Measurements from ENCODE around the gene SYNE1.

GRCh38 chr6:152457949-152458624, 179.1 kb downstream of the SYNE1 start:
- TF ChIP-seq YY1 (IDR thresholded peaks at IDR 0.05; ENCODE audit: low read depth, low read length) (no peak), EP300 (IDR thresholded peaks at IDR 0.05; ENCODE audit: borderline replicate concordance in 1 of 2, low read depth in 2 of 2, low read length in 2 of 2) (no peak), JUND (IDR thresholded peaks at IDR 0.05; ENCODE audit: low read length) (no peak), TBP (IDR thresholded peaks at IDR 0.05; ENCODE audit: low read depth, low read length) (no peak), TCF12 (IDR thresholded peaks at IDR 0.05; ENCODE audit: low read depth, low read length) (no peak), RXRA (IDR thresholded peaks at IDR 0.05; ENCODE audit: insufficient read depth, low read depth, low read length) (no peak), CEBPB (IDR thresholded peaks at IDR 0.05; ENCODE audit: low read depth, low read length) (no peak), EZH2 (IDR thresholded peaks at IDR 0.05; ENCODE audit: low read depth, low read length, severe bottlenecking) (no peak), CBX5 (IDR thresholded peaks at IDR 0.05; ENCODE audit: low read depth, low read length) (no peak), MAX (IDR thresholded peaks at IDR 0.05) (no peak), GABPA (IDR thresholded peaks at IDR 0.05; ENCODE audit: borderline replicate concordance, insufficient read depth, low read length) (no peak), SP2 (IDR thresholded peaks at IDR 0.05; ENCODE audit: low read length) (no peak)
- TF ChIP-seq, protein P1, sequence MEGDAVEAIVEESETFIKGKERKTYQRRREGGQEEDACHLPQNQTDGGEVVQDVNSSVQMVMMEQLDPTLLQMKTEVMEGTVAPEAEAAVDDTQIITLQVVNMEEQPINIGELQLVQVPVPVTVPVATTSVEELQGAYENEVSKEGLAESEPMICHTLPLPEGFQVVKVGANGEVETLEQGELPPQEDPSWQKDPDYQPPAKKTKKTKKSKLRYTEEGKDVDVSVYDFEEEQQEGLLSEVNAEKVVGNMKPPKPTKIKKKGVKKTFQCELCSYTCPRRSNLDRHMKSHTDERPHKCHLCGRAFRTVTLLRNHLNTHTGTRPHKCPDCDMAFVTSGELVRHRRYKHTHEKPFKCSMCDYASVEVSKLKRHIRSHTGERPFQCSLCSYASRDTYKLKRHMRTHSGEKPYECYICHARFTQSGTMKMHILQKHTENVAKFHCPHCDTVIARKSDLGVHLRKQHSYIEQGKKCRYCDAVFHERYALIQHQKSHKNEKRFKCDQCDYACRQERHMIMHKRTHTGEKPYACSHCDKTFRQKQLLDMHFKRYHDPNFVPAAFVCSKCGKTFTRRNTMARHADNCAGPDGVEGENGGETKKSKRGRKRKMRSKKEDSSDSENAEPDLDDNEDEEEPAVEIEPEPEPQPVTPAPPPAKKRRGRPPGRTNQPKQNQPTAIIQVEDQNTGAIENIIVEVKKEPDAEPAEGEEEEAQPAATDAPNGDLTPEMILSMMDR (IDR thresholded peaks at IDR 0.05; ENCODE audit: control extremely low read depth in 1 of 3, insufficient read depth in 1 of 3, low read depth in 1 of 3, low read length in 3 of 3), result no peak
- TF ChIP-seq, protein P2, sequence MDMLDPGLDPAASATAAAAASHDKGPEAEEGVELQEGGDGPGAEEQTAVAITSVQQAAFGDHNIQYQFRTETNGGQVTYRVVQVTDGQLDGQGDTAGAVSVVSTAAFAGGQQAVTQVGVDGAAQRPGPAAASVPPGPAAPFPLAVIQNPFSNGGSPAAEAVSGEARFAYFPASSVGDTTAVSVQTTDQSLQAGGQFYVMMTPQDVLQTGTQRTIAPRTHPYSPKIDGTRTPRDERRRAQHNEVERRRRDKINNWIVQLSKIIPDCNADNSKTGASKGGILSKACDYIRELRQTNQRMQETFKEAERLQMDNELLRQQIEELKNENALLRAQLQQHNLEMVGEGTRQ (IDR thresholded peaks at IDR 0.05; ENCODE audit: low read length), result no peak

Measured in H1 (cell line).